DMS114 treated with DMSO at 0.1 percent for 48 hours (cell line): Measurements from ENCODE around the gene TMEM92.
"Not testable (repeated sequence)": the region's sequence is repeated elsewhere in the genome, so short reads cannot be mapped to it uniquely, and the experiment has no call there.

ENCODE experiments used
- DNase-seq: peaks from one replicate; lab custom pipeline; 2025; ENCODE audit not compliant: unreplicated experiment; lab: John Stamatoyannopoulos, UW

TMEM92 gene

GRCh38 chr17:50297407-50297865 is 23.2 kb downstream of the TMEM92 start:
- DNase-seq = peak; percentile 13

- DNase-seq = no peak
Measured at GRCh38 chr17:50298018-50298417, 23.8 kb downstream of the TMEM92 start.

GRCh38 chr17:50299776-50300175 is 25.5 kb downstream of the TMEM92 start:
- DNase-seq = no peak

DNA sequence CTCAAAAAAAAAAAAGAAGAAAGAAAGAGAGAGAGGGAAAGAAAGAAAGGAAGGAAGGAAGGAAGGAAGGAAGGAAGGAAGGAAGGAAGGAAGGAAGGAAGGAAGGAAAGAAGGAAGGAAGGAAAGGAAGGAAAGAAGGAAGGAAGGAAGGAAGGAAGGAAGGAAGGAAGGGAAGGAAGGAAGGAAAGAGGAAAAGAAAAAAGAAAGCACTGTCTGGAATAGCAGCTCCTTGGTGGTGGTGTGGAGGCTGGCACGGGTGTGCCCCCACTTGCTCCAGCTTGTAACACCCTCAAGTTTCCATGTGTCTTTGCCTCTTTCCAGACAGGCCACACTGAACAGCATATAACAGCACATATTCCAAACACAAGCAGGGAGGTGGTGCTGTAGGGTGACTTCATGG is 26.6 kb downstream of the TMEM92 start:
- not testable (repeated sequence) for DNase-seq

DNA sequence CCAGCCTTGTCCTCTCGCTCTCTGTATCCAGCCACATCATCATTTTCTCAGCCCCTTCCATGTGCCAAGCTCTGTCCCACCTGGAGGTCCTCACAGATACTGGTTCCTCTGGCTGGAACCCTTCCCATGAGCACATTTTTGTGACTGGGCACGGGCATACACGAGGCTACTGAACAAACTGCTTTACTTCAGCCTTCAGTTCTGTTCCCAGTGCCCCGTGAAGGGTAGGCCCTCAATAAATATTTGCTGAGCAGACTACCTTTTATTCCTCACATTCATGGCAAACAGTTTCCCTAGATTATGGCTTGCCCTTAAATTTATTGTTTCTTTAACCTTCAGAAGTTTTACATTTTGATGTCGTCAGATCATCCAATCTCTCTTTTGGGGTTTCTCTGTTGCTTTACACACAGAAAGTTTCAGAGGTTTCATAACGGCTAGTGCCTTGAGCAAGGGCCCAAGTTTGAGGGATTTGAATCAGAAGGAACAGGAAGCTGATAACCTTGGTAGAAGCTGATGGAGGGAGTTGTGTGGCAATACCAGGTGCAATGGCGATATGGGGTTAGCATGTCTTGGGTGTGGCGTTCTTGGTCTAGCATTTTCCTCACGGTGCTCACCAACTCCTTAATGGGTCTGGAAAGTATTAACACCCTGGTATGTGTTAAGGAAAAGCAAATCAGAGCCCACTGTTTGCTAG is 27.8 kb downstream of the TMEM92 start:
- no peak for DNase-seq

- DNase-seq = no peak
Measured at GRCh38 chr17:50303051-50303450, 28.8 kb downstream of the TMEM92 start.

GRCh38 chr17:50303596-50303995 is 29.3 kb downstream of the TMEM92 start:
- DNase-seq = no peak

DNA sequence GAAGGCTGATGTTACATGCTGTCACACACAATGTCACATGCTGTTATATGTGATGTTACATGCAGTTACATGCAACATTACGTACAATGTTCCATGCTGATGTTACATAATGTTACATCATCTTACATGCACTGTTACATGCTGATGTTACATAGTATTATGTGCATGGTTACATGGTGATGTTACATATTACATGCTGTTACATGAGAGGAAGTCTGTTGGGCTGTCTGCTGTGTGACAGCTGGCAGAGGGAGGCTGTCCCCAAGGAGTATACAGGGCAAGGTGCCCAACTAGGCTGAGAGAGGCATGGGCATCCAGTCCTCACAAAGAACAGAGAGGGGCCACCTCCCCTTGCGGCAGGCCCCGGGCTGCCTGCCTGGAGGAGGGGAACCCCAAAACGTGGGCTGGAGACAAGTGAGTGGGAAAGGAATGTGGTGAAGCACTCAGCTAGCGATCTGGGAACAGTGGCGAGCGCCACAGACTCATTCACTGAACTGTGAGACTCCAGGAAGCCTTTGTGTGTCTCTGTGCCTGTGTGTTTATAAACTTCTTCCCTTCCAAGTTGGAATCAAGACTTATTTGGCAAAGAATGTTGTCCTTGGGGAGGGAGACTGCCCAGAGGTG is 30.6 kb downstream of the TMEM92 start:
- no peak for DNase-seq

DNA sequence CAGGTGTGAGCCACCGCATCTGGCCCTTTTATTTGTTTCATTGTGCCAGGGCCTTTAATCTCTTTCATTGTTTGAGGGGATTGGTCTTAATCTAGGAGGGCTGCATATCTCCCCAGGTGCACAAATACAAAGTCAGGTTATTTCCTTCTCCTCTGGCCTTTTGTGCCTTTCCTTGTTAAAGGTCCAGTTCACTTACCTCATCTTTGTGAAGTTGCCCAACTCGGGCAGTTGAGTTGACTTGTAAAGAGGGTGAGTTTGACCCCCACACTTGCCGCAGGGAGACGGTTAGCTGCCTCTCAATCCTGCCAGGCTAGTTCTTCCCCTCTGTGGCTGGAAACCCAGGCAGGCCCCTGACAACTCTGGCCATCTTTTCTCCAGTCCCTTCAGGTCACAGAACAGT is 33.4 kb downstream of the TMEM92 start:
- no peak for DNase-seq

GRCh38 chr17:50308666-50309065 is 34.4 kb downstream of the TMEM92 start:
- DNase-seq = no peak

DNA sequence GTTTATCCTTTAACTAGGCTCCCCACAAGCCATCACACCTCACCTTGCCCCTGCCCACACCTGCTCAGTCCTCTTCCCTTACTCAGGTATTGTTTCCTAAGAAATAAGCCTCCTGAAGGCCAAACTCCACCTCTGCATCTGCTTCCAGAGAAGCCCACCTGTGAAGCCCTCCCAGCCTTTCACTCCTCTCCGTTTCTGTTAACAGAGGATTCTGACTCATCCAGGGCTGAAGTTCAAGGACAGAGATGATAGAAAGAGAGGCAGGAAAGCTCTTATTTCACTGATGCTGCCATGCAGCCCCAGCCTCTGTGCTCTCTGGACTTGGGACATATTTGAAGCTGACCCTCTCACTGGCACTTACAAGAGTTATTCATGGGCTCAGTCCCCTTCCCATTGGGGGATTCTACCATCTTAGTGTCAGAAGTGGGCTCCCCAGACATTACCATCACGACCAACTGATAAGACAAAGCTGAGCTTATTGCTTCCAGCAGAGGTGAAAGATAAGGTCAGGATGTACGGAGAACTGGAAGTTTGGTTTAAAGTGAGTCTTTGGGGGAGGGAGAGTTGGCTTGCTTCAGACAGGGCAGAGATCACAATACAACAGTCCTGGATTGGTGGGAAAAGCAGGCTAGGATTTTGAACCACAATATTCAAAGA is 36.3 kb downstream of the TMEM92 start:
- no peak for DNase-seq

- no peak for DNase-seq
Measured at GRCh38 chr17:50311112-50311460, 36.8 kb downstream of the TMEM92 start.

DNA sequence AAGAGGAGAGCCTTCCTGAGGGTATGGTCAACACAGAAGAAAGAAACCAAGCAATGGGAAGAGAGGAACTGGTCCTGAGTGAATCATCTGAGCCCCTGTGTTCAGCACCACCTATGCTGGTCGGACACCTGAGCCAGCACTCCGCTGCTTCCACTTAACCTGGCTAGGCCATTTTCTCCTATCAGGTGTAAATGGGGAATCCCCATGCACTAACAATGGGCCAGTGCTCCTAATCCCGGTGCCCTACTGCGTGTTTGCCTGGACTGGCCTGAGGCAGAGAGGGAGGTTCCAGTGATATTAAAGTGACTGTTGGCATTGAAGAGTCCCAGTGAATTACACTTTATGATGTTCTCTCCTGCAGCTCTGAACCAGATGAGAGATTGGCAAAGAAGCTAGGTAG is 37.2 kb downstream of the TMEM92 start:
- DNase-seq = no peak

DNA sequence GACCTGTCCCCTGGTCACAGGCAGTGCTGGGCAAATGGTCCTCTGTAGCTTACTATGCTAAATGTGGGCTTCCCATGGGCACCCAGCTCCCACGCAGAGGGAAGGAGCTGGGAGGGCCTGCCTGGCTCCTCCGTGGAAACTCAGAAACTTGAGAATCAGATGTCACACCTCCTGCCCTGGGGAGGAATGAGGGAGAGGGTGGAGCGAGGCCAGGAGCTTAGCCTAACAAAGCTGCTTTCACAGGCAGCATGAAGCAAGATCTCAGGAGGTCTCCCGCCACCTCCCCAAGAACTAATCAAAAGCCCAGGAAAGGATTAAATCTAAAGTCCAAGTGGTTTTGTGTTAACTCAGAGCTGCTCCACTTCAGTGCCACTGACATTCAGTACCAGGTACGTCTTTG is 38.0 kb downstream of the TMEM92 start:
- no peak for DNase-seq

- no peak for DNase-seq
Measured at GRCh38 chr17:50314456-50315011, 40.3 kb downstream of the TMEM92 start.

GRCh38 chr17:50316016-50316587 is 41.8 kb downstream of the TMEM92 start:
- no peak for DNase-seq

- DNase-seq = not testable (repeated sequence)
Measured at GRCh38 chr17:50316660-50317059, 42.4 kb downstream of the TMEM92 start.

GRCh38 chr17:50317121-50317520 is 42.9 kb downstream of the TMEM92 start:
- no peak for DNase-seq

- DNase-seq = no peak
Measured at GRCh38 chr17:50318501-50319285, 44.4 kb downstream of the TMEM92 start.

- no peak for DNase-seq
Measured at GRCh38 chr17:50319306-50320004, 45.2 kb downstream of the TMEM92 start.
